Measurements from ENCODE around the gene BEAN1. TPM values are rescaled to one million over a fixed set of nuclear protein-coding genes. Genes with fewer than 3 reads are reported as not detected.
A peak's percentile ranks its signal among the peaks of the same experiment; 100 is the strongest.

The BEAN1 gene
- total RNA-seq, 1 donor from 2014 or later: 0.87 TPM

GRCh38 chr16:66431760-66432159 lies 4.7 kb downstream of the BEAN1 start:
- no peak for DNase-seq

GRCh38 chr16:66432429-66432828 lies 5.3 kb downstream of the BEAN1 start:
- Histone ChIP-seq H3K27ac (no peak overlapping the region), H3K36me3 (no peaks in the 10 kb centered on the region), H3K4me3 (no peak overlapping the region), H3K4me1 (peaks cover 9% of the 10 kb centered on the region), H3K27me3 (peaks cover 7% of the 10 kb centered on the region), H3K9me3 (no peaks in the 10 kb centered on the region)
- TF ChIP-seq CTCF (IDR thresholded peaks at IDR 0.05): no peak
- no peak for DNase-seq
- ATAC-seq: no peak
- intact Hi-C loops (cut with DNase I): no loop called here

More at GRCh38 chr16:66431760-66432159, 4.7 kb downstream of the BEAN1 start:
- Histone ChIP-seq H3K36me3 (no peaks in the 10 kb centered on the region), H3K9me3 (no peaks in the 10 kb centered on the region), H3K4me1 (peaks cover 10% of the 10 kb centered on the region), H3K4me3 (no peak overlapping the region), H3K27ac (no peak overlapping the region), H3K27me3 (peaks cover 7% of the 10 kb centered on the region)
- ATAC-seq: no peak
- intact Hi-C loops (cut with DNase I): no loop called here
- no peak for TF ChIP-seq CTCF (IDR thresholded peaks at IDR 0.05)

- DNase-seq (no peak), ATAC-seq (peak; percentile 35)
- no peaks in the 10 kb centered on the region for H3K4me1 ChIP-seq
- H3K27me3 ChIP-seq: no peaks in the 10 kb centered on the region
- H3K27ac ChIP-seq: no peak overlapping the region
- no peaks in the 10 kb centered on the region for H3K9me3 ChIP-seq
- TF ChIP-seq CTCF (IDR thresholded peaks at IDR 0.05): no peak
- intact Hi-C loops (cut with DNase I): no loop called here
- H3K36me3 ChIP-seq: no peaks in the 10 kb centered on the region
- no peak overlapping the region for H3K4me3 ChIP-seq
Measured at GRCh38 chr16:66434619-66435430, 7.7 kb downstream of the BEAN1 start.

- Histone ChIP-seq H3K4me3 (no peak overlapping the region), H3K36me3 (no peaks in the 10 kb centered on the region), H3K27ac (no peak overlapping the region), H3K9me3 (no peaks in the 10 kb centered on the region), H3K4me1 (no peaks in the 10 kb centered on the region), H3K27me3 (no peaks in the 10 kb centered on the region)
- no peak for TF ChIP-seq CTCF (IDR thresholded peaks at IDR 0.05)
- DNase-seq (no peak), ATAC-seq (no peak)
- intact Hi-C loops (cut with DNase I): no loop called here
Measured at GRCh38 chr16:66435896-66436295, 8.8 kb downstream of the BEAN1 start.

GRCh38 chr16:66437391-66437945 lies 10.4 kb downstream of the BEAN1 start:
- Histone ChIP-seq H3K4me3 (no peak overlapping the region), H3K9me3 (no peaks in the 10 kb centered on the region), H3K4me1 (no peaks in the 10 kb centered on the region), H3K27ac (no peak overlapping the region), H3K27me3 (no peaks in the 10 kb centered on the region), H3K36me3 (no peaks in the 10 kb centered on the region)
- intact Hi-C loops (cut with DNase I): no loop called here
- no peak for TF ChIP-seq CTCF (IDR thresholded peaks at IDR 0.05)
- ATAC-seq: no peak
- DNase-seq: no peak
